ENCODE results near the gene G3BP1. TPM values are rescaled to one million over a fixed set of nuclear protein-coding genes. Genes with fewer than 3 reads are reported as not detected.
A peak's percentile ranks its signal among the peaks of the same experiment; 100 is the strongest.

G3BP1 gene
- polyA plus RNA-seq, 1 donor from 2014 or later: 65.5 TPM

DNA sequence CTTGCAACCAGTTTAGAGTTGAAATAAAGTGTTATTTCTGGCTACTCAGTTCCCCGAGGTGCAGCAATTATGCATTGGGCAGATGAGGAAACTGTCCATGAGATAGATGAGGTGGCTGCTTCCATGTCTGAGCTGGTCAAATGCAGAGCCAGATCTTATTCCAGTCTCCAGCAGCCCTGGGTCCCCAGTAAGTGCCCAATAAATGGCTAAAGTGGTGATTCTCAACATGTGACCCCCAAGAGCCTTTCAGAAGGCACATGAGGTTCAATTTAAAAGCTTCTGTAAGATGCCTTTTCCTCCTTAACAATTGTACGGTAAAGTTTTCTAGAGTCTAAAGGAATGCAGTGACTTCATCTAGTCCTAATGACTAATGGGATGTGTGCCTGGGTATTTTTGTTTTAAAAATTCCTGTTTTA lies 30.8 kb upstream of the G3BP1 start:
- no peaks in the 10 kb centered on the region for H3K36me3 ChIP-seq (ENCODE audit: insufficient read depth, low read length)
- H3K9ac ChIP-seq (ENCODE audit: low read length): no peak overlapping the region
- H4K20me1 ChIP-seq (ENCODE audit: insufficient read depth): no peaks in the 10 kb centered on the region
- H3K9me2 ChIP-seq (ENCODE audit: insufficient read depth, low read length): no peaks in the 10 kb centered on the region
- H3F3A ChIP-seq (ENCODE audit: insufficient read depth, low read length, poor library complexity, severe bottlenecking): no peaks in the 10 kb centered on the region
- H3K27ac ChIP-seq (ENCODE audit: low read length): no peak overlapping the region
- no peak overlapping the region for H2AFZ ChIP-seq (ENCODE audit: low read depth, low read length)
- H3K9me3 ChIP-seq (ENCODE audit: low read length): no peaks in the 10 kb centered on the region
- no peak overlapping the region for H3K4me2 ChIP-seq (ENCODE audit: low read length)
- H3K4me3 ChIP-seq (ENCODE audit: low read length): no peak overlapping the region
- H3K79me2 ChIP-seq (replicated peaks; ENCODE audit: insufficient read depth, low read length): no peaks in the 10 kb centered on the region
- TF ChIP-seq POLR2AphosphoS5 (IDR thresholded peaks at IDR 0.05): no peak
- TF ChIP-seq RAD21 (conservative IDR thresholded peaks at IDR 0.05): peak; percentile 4
- no peak for TF ChIP-seq MXI1 (conservative IDR thresholded peaks at IDR 0.05; ENCODE audit: poor library complexity, severe bottlenecking)
- TF ChIP-seq EZH2 (IDR thresholded peaks at IDR 0.05; ENCODE audit: borderline replicate concordance, insufficient read depth, low read length, poor library complexity, severe bottlenecking): no peak
- no peak for TF ChIP-seq SMC3 (conservative IDR thresholded peaks at IDR 0.05; ENCODE audit: poor library complexity)
- TF ChIP-seq EP300 (conservative IDR thresholded peaks at IDR 0.05; ENCODE audit: poor library complexity, severe bottlenecking): no peak
- TF ChIP-seq TAF1 (IDR thresholded peaks at IDR 0.05; ENCODE audit: low read depth): no peak
- TF ChIP-seq, protein P1, sequence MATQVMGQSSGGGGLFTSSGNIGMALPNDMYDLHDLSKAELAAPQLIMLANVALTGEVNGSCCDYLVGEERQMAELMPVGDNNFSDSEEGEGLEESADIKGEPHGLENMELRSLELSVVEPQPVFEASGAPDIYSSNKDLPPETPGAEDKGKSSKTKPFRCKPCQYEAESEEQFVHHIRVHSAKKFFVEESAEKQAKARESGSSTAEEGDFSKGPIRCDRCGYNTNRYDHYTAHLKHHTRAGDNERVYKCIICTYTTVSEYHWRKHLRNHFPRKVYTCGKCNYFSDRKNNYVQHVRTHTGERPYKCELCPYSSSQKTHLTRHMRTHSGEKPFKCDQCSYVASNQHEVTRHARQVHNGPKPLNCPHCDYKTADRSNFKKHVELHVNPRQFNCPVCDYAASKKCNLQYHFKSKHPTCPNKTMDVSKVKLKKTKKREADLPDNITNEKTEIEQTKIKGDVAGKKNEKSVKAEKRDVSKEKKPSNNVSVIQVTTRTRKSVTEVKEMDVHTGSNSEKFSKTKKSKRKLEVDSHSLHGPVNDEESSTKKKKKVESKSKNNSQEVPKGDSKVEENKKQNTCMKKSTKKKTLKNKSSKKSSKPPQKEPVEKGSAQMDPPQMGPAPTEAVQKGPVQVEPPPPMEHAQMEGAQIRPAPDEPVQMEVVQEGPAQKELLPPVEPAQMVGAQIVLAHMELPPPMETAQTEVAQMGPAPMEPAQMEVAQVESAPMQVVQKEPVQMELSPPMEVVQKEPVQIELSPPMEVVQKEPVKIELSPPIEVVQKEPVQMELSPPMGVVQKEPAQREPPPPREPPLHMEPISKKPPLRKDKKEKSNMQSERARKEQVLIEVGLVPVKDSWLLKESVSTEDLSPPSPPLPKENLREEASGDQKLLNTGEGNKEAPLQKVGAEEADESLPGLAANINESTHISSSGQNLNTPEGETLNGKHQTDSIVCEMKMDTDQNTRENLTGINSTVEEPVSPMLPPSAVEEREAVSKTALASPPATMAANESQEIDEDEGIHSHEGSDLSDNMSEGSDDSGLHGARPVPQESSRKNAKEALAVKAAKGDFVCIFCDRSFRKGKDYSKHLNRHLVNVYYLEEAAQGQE (IDR thresholded peaks at IDR 0.05; ENCODE audit: borderline replicate concordance): no peak
- TF ChIP-seq, protein P2, sequence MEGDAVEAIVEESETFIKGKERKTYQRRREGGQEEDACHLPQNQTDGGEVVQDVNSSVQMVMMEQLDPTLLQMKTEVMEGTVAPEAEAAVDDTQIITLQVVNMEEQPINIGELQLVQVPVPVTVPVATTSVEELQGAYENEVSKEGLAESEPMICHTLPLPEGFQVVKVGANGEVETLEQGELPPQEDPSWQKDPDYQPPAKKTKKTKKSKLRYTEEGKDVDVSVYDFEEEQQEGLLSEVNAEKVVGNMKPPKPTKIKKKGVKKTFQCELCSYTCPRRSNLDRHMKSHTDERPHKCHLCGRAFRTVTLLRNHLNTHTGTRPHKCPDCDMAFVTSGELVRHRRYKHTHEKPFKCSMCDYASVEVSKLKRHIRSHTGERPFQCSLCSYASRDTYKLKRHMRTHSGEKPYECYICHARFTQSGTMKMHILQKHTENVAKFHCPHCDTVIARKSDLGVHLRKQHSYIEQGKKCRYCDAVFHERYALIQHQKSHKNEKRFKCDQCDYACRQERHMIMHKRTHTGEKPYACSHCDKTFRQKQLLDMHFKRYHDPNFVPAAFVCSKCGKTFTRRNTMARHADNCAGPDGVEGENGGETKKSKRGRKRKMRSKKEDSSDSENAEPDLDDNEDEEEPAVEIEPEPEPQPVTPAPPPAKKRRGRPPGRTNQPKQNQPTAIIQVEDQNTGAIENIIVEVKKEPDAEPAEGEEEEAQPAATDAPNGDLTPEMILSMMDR (IDR thresholded peaks at IDR 0.05; ENCODE audit: poor library complexity, severe bottlenecking): peak; percentile 30
- no peaks in the 10 kb centered on the region for H3K27me3 ChIP-seq (ENCODE audit: insufficient read depth, low read depth, low read length)

DNA sequence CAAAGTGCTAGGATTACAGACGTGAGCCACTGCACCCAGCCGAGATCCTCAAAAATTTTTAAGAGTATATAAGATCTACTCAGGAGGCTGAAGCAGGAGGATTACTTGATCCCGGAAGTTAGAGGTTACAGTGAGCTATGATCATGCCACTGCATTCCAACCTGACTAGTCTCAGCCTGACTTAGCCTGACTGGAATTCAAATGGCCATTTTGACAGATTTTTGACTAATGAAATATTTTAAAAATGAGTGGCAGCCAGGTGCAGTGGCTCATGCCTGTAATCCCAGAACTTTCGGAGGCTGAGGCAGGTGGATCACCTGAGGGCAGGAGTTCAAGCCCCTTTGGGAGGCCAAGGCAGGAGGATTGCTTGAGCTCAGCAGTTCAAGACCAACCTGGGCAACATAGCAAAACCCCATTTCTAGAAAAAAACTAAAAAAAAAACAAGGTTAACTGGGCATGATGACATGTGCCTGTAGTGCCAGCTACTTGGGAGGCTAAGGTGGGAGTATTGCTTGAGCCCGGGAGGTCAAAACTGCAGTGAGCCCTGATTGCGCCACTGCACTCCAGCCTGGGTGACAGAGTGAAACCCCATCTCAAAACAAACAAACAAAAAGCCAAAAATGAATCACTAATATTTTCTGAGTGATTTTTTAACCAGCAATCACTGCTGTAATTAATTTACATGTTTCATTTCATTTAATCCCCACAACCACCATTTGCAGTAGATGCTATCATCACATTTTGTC lies 29.9 kb upstream of the G3BP1 start:
- no peaks in the 10 kb centered on the region for H3K79me2 ChIP-seq (replicated peaks; ENCODE audit: insufficient read depth, low read length)
- no peak overlapping the region for H3K27ac ChIP-seq (ENCODE audit: low read length)
- H3K4me3 ChIP-seq (ENCODE audit: low read length): no peak overlapping the region
- TF ChIP-seq RAD21 (conservative IDR thresholded peaks at IDR 0.05) (no peak), EP300 (conservative IDR thresholded peaks at IDR 0.05; ENCODE audit: poor library complexity, severe bottlenecking) (no peak), TAF1 (IDR thresholded peaks at IDR 0.05; ENCODE audit: low read depth) (no peak), MXI1 (conservative IDR thresholded peaks at IDR 0.05; ENCODE audit: poor library complexity, severe bottlenecking) (no peak), EZH2 (IDR thresholded peaks at IDR 0.05; ENCODE audit: borderline replicate concordance, insufficient read depth, low read length, poor library complexity, severe bottlenecking) (no peak), SMC3 (conservative IDR thresholded peaks at IDR 0.05; ENCODE audit: poor library complexity) (no peak), POLR2AphosphoS5 (IDR thresholded peaks at IDR 0.05) (no peak)
- TF ChIP-seq, protein P2 (IDR thresholded peaks at IDR 0.05; ENCODE audit: poor library complexity, severe bottlenecking): no peak
- TF ChIP-seq, protein P1 (IDR thresholded peaks at IDR 0.05; ENCODE audit: borderline replicate concordance): no peak
- no peaks in the 10 kb centered on the region for H3K9me2 ChIP-seq (ENCODE audit: insufficient read depth, low read length)
- no peaks in the 10 kb centered on the region for H3K27me3 ChIP-seq (ENCODE audit: insufficient read depth, low read depth, low read length)
- no peak overlapping the region for H3K9ac ChIP-seq (ENCODE audit: low read length)
- H3F3A ChIP-seq (ENCODE audit: insufficient read depth, low read length, poor library complexity, severe bottlenecking): no peaks in the 10 kb centered on the region
- no peaks in the 10 kb centered on the region for H3K9me3 ChIP-seq (ENCODE audit: low read length)
- H4K20me1 ChIP-seq (ENCODE audit: insufficient read depth): no peaks in the 10 kb centered on the region
- H3K4me2 ChIP-seq (ENCODE audit: low read length): no peak overlapping the region
- H2AFZ ChIP-seq (ENCODE audit: low read depth, low read length): no peak overlapping the region
- no peaks in the 10 kb centered on the region for H3K36me3 ChIP-seq (ENCODE audit: insufficient read depth, low read length)

Measured in neural cell (in vitro differentiated cells).